Upper lobe of left lung (tissue), 4 donors: ENCODE measurements around the gene UNC45A.

Experiments used
- EP300 ChIP-seq, 4 donors: sonication (generic); formaldehyde crosslinking; IDR thresholded peaks; one replicate each; pipeline ENCODE4 v1.5.1; 2017; ENCODE audit warnings: antibody characterized with exemption in 4 of 4, control low read depth in 2 of 4
- POLR2A ChIP-seq, 4 donors: fragments of 450-650 bp; IDR thresholded peaks; one replicate each; pipeline ENCODE4 v1.5.1; 2016 to 2017; ENCODE audit warnings: antibody characterized with exemption in 4 of 4, mild to moderate bottlenecking in 2 of 4
- TF ChIP-seq, protein P1 (sequence below), 6 experiments: fragments of 450-650 bp in 4 of 6; fragments of 200-600 bp in 2 of 6; sonication (generic) in 2 of 6; IDR thresholded peaks; one replicate each; pipeline ENCODE4 v1.5.1; 2016 to 2019; ENCODE audit warnings: antibody characterized with exemption in 6 of 6

GRCh38 chr15:90917569-90917968, 17.5 kb upstream of the UNC45A start:
- TF ChIP-seq, protein P1, sequence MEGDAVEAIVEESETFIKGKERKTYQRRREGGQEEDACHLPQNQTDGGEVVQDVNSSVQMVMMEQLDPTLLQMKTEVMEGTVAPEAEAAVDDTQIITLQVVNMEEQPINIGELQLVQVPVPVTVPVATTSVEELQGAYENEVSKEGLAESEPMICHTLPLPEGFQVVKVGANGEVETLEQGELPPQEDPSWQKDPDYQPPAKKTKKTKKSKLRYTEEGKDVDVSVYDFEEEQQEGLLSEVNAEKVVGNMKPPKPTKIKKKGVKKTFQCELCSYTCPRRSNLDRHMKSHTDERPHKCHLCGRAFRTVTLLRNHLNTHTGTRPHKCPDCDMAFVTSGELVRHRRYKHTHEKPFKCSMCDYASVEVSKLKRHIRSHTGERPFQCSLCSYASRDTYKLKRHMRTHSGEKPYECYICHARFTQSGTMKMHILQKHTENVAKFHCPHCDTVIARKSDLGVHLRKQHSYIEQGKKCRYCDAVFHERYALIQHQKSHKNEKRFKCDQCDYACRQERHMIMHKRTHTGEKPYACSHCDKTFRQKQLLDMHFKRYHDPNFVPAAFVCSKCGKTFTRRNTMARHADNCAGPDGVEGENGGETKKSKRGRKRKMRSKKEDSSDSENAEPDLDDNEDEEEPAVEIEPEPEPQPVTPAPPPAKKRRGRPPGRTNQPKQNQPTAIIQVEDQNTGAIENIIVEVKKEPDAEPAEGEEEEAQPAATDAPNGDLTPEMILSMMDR (IDR thresholded peaks at IDR 0.05): no peak
- no peak for TF ChIP-seq POLR2A (IDR thresholded peaks at IDR 0.05)
- no peak for TF ChIP-seq EP300 (IDR thresholded peaks at IDR 0.05)
